ENCODE measurements around the gene RHOG.

RHOG gene

GRCh38 chr11:3840870-3841425 lies at the start of gene RHOG:
TSS of gene RHOG (minus strand) at chr11:3840959. CDS start at chr11:3828138, 12,821 bp downstream.
- peak; percentile 95 for DNase-seq

- DNase-seq, result no peak
Observed at GRCh38 chr11:3890014-3890413, 49.3 kb upstream of the RHOG start.

DNA sequence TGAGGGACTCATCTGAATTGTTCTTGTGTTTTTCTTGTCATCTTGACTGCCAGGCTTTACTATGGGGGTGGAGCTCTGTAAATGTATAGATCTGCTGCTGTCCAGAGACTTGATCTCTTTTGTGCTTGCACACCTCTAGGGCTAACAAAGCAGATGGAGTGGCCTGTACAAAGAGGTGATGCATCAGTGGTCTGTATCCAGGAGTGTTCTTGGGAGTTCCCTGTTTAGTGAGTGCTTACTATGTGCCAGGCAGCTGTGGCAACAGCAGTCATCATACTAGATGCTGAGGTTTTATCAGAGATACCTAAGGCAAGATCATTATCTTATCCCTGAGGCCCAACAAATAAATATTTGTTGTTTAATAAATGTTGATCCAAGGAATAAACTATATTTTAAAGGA lies 48.1 kb upstream of the RHOG start:
- DNase-seq, result no peak

DNA sequence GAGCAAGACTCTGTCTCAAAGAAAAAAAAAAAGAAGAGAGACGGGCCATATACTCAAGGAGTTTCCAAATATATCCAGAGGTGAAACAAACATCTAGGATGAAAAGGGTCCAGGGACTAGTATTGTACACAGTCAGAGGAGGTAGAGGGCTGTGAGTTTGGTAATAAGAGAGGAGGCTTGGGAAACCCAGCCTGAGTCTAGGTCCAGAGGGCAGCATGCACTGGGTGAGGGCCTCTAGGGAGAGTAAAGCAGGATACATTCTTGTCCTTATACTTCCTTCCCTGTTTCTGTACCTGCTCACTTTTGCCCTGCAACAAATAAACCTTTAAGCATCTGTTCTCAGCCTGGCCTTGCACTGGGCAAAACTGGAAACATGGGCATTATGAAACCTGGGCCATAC lies 46.2 kb upstream of the RHOG start:
- DNase-seq, result no peak

GRCh38 chr11:3885855-3886254 lies 45.1 kb upstream of the RHOG start:
- no peak for DNase-seq

GRCh38 chr11:3882655-3883054 lies 41.9 kb upstream of the RHOG start:
- peak; percentile 68 for DNase-seq

- DNase-seq, result no peak
Observed at GRCh38 chr11:3880724-3881123, 40.0 kb upstream of the RHOG start.

GRCh38 chr11:3879967-3880542 lies 39.3 kb upstream of the RHOG start:
- no peak for DNase-seq

DNA sequence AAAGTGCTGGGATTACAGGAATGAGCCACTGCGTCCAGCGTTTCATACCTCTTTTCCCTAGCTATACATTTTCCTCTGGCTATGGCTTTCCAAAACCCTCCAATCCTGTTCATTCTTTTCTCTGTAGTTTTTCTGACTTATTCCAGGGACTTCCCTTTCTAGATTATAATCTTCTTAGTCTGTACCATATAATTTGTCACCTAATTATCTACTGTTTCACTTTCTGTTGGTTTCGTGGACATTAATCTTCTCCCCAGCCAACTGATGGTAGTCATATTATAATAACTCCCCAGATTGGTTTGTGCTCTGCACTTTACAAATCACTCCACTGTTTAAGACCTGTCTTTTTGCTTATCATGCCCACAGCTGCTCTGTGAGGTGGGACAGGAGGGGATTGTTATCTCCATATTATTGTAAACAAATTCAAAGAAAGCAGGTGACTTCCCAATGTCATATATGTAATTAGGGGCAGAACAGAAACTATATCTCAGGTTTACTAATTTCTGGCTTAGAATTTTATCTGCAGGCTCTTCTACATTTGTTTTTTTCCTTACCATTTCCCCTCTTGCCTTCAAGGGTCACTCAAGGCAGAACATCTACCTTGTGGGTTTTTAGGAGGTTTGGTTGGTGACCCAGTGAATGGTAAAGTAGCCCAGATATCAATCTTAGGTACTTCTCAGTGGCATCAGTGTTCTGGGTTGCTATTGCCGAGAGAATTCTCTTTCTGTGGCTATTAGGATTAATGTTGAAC lies 38.6 kb upstream of the RHOG start:
- peak; percentile 41 for DNase-seq

GRCh38 chr11:3878258-3878584 lies 37.5 kb upstream of the RHOG start:
- DNase-seq, result no peak

- DNase-seq, result no peak
Observed at GRCh38 chr11:3877364-3878257, 36.9 kb upstream of the RHOG start.

- peak; percentile 52 for DNase-seq
Observed at GRCh38 chr11:3876613-3877012, 35.9 kb upstream of the RHOG start.

DNA sequence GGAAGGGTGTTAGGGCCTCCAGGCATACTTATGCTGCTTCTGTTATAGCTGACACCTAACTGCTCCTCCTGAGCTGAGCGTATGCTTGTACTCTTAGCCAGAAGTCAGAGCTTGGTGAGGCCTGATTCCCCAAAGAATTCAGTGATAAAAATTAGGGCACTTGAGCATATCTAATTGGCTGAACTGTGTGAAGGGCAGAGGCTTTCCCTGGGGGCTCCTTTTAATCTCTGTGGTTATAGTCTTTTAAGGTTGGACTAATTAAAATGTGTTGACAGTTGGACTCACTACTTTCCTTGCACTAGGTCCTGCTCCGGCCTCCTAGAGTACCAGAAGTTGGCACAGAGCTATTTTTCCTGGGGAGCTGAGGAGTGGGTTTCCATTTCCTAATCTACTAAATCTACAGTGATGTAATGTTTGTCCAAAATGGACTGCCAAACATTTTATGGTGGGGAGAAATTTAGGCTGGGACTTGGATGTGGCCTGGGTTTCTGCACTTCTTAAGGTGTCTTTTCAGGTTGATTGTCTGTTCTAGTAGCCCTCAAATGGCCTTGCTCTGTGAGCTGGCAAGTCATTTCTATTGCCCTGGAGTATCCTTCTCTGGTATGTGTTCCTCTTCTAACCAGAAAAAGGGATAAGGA lies 33.1 kb upstream of the RHOG start:
- DNase-seq, result peak; percentile 46

- DNase-seq, result peak; percentile 82
Observed at GRCh38 chr11:3867209-3868091, 26.7 kb upstream of the RHOG start.

DNA sequence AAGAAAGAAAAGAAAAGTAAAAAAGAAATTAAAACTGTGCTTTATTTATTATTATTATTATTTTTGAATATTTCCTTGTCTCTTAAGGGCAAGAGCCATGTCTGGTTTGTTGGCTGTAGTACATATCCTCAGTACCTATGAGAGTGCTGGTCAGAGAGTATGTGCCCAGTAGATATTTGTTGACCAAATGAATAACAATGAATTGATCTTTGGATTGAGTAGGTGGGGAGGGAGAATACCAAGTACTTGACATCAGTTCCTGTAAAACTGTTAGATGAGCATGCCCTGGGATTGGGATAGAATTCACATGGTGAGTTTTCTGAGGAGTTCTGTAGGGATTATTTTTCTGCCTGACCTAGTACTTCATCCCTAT lies 26.1 kb upstream of the RHOG start:
- DNase-seq, result no peak

GRCh38 chr11:3866206-3866605 lies 25.4 kb upstream of the RHOG start:
- peak; percentile 86 for DNase-seq

GRCh38 chr11:3865388-3866193 lies 24.8 kb upstream of the RHOG start:
- DNase-seq, result peak; percentile 93

- DNase-seq, result peak; percentile 81
Observed at GRCh38 chr11:3861683-3862082, 20.9 kb upstream of the RHOG start.

DNA sequence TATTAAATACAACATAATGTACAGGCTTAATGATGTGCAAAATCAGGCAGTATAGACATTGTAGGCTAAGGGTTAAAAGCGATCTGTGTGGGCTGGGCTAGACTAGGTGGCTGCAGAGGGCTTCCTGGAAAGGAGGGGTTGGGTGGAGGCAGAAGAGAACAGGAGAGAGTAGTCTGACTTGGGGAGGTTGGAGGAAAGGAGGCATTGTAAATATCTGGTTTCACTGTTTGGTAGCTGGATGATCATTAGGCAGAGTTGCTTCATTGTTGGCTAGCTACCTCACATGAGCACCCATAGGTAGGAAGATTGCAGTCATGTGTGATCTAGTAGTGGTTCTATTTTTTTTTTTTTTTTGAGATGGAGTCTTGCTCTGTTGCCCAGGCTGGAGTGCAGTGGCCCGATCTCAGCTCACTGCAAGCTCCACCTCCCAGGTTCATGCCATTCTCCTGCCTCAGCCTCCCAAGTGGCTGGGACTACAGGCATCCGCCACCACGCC lies 20.2 kb upstream of the RHOG start:
- DNase-seq, result peak; percentile 72

DNA sequence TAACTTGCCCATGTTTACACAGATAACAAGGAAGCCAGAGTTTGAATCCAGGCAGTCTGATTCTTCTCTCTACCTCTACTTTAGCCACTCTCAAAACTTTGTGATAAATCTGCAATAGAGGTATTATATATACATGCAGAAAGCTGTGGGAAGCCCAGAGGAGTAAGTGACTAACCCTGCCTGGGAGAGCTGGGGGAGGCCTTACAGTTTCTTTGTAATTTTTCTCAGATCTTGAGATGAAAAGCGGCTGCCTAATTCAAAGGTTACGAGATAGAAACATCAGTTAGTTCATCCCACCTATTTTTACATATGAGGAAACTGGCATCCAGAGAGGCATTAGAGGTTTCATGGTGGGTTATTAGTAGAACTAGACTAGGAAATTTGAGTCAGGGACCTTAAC lies 19.6 kb upstream of the RHOG start:
- DNase-seq, result no peak

DNA sequence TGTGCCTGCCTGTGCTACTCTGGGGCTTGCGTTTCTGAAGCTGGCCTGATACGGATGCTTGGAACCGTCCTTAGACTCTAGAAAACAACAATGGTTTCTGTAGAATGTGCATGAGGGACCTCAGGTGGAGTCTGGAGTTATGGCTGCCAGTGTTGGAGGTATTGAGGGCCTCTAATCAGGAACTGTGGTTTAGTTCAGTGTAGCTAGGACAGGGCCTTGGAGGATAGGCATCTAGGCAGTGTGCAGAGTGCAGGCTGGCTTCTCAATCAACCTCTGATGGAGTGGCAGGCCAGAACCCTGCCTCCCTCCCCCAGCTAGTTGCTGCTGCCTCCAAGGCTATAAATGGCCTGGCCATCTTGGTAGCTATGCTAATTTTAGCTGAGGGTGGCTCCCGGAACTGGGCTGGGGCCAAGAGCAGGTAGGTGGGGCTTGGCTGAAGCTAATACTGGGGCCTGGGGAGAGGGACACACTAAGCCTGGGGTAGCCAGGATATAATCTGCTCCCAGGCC lies 18.7 kb upstream of the RHOG start:
- DNase-seq, result peak; percentile 76

Measured in hematopoietic multipotent progenitor cell treated with erythropoietin and hydrocortisone succinate and interleukin-3 and kit ligand, for 4 days (in vitro differentiated cells).